ENCODE data around the gene MICAL2.

Gene MICAL2

DNA sequence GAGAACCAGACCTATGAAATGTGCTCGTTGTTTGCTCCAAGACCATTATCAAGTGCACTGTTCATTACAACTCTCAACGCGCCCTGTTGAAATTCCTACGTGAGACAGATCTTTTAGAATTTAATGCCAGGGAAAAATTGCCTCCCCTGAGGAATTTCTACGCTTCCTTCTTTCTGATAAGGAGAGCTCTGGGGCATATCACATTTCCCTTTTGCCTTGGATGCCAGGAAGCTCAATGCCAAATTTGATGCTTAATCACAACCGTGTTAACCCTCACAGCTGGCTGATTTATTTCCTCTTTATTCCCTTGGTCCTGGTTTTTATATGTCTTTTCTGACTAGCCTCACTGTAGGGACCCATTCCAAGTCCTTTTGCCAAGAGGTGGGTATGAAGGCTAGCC, 109.4 kb downstream of the MICAL2 start:
- ATAC-seq: no peak; the same call in 2 of the 3 replicates

DNA sequence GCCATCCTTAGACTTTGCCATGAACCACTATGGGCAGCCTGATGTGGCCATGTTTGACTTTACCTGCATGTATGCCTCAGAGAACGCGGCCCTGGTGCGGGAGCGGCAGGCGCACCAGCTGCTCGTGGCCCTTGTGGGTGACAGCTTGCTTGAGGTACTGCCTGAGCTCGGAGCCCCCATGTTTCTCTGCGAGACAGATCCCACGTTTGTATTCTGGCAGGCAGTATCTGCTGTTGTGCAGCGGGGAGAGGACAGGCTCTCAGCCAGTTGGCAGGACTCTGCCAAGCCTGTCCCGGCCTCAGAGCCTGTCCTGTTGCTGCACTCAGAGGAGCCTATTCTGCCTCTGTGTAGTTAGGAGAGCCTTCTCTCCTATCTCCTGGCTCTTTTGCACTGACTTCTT, 109.9 kb downstream of the MICAL2 start:
- ATAC-seq: no peak

More for the DNA sequence above, 109.4 kb downstream of the MICAL2 start:
- TF ChIP-seq, protein P1, sequence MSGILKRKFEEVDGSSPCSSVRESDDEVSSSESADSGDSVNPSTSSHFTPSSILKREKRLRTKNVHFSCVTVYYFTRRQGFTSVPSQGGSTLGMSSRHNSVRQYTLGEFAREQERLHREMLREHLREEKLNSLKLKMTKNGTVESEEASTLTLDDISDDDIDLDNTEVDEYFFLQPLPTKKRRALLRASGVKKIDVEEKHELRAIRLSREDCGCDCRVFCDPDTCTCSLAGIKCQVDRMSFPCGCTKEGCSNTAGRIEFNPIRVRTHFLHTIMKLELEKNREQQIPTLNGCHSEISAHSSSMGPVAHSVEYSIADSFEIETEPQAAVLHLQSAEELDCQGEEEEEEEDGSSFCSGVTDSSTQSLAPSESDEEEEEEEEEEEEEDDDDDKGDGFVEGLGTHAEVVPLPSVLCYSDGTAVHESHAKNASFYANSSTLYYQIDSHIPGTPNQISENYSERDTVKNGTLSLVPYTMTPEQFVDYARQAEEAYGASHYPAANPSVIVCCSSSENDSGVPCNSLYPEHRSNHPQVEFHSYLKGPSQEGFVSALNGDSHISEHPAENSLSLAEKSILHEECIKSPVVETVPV (CRISPR knock-in tag; IDR thresholded peaks at IDR 0.05): peak; percentile 21; the same call in 1 of the 2 replicates
- TF ChIP-seq ZFP3 (CRISPR knock-in tag; IDR thresholded peaks at IDR 0.05) (peak; percentile 32; the same call in 1 of the 2 replicates), ESRRG (CRISPR knock-in tag; IDR thresholded peaks at IDR 0.05) (0 out of 2 replicates have a peak, but pooled peaks have one; percentile 53), ISL1 (CRISPR knock-in tag; IDR thresholded peaks at IDR 0.05) (peak; percentile 93), TCF4 (CRISPR knock-in tag; IDR thresholded peaks at IDR 0.05; ENCODE audit: borderline replicate concordance) (peak; percentile 11; the same call in 1 of the 2 replicates), ZC3H10 (CRISPR knock-in tag; IDR thresholded peaks at IDR 0.05) (no peak), GLIS3 (CRISPR knock-in tag; IDR thresholded peaks at IDR 0.05) (0 out of 2 replicates have a peak, but pooled peaks have one; percentile 63)
- TF ChIP-seq, protein P2, sequence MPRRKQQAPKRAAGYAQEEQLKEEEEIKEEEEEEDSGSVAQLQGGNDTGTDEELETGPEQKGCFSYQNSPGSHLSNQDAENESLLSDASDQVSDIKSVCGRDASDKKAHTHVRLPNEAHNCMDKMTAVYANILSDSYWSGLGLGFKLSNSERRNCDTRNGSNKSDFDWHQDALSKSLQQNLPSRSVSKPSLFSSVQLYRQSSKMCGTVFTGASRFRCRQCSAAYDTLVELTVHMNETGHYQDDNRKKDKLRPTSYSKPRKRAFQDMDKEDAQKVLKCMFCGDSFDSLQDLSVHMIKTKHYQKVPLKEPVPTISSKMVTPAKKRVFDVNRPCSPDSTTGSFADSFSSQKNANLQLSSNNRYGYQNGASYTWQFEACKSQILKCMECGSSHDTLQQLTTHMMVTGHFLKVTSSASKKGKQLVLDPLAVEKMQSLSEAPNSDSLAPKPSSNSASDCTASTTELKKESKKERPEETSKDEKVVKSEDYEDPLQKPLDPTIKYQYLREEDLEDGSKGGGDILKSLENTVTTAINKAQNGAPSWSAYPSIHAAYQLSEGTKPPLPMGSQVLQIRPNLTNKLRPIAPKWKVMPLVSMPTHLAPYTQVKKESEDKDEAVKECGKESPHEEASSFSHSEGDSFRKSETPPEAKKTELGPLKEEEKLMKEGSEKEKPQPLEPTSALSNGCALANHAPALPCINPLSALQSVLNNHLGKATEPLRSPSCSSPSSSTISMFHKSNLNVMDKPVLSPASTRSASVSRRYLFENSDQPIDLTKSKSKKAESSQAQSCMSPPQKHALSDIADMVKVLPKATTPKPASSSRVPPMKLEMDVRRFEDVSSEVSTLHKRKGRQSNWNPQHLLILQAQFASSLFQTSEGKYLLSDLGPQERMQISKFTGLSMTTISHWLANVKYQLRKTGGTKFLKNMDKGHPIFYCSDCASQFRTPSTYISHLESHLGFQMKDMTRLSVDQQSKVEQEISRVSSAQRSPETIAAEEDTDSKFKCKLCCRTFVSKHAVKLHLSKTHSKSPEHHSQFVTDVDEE (CRISPR knock-in tag; IDR thresholded peaks at IDR 0.05): no peak

DNA sequence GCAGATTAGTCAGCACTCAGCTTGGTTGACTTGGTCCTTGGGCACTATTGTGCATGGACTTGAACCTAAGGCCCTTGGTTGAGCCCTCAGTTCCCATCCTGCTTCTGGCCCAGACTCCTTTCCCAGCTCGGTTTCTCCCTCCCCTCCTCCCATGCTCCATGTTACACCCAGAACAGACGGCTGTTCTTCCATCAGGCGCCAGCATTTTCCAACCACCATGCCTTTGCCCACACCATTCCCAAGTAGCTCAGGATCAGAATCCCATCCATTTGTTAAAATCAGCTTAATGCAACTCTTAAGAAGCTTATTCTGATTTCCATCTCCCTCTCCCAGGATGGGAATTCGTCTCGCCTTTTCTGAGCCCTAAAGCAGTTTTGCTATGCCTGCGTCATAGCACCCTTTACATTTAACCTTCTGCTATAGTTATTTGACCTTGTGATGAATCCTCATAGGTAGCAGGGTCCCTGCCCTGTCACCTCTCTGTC, 110.7 kb downstream of the MICAL2 start:
- ATAC-seq: no peak
- TF ChIP-seq ZNF8 (CRISPR knock-in tag; IDR thresholded peaks at IDR 0.05): no peak
- TF ChIP-seq ZFP3 (CRISPR knock-in tag; IDR thresholded peaks at IDR 0.05): no peak
- TF ChIP-seq, protein P1 (CRISPR knock-in tag; IDR thresholded peaks at IDR 0.05): no peak
- TF ChIP-seq GLIS3 (CRISPR knock-in tag; IDR thresholded peaks at IDR 0.05): no peak
- TF ChIP-seq RARB (CRISPR knock-in tag; IDR thresholded peaks at IDR 0.05): no peak
- TF ChIP-seq ZC3H10 (CRISPR knock-in tag; IDR thresholded peaks at IDR 0.05): no peak
- TF ChIP-seq, protein P3, sequence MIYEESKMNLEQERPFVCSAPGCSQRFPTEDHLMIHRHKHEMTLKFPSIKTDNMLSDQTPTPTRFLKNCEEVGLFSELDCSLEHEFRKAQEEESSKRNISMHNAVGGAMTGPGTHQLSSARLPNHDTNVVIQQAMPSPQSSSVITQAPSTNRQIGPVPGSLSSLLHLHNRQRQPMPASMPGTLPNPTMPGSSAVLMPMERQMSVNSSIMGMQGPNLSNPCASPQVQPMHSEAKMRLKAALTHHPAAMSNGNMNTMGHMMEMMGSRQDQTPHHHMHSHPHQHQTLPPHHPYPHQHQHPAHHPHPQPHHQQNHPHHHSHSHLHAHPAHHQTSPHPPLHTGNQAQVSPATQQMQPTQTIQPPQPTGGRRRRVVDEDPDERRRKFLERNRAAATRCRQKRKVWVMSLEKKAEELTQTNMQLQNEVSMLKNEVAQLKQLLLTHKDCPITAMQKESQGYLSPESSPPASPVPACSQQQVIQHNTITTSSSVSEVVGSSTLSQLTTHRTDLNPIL (CRISPR knock-in tag; IDR thresholded peaks at IDR 0.05; ENCODE audit: low read depth): no peak
- no peak for TF ChIP-seq BACH2 (CRISPR knock-in tag; IDR thresholded peaks at IDR 0.05; ENCODE audit: borderline replicate concordance)
- no peak for TF ChIP-seq PPARA (CRISPR knock-in tag; IDR thresholded peaks at IDR 0.05; ENCODE audit: borderline replicate concordance)
- no peak for TF ChIP-seq ZFP30 (CRISPR knock-in tag; IDR thresholded peaks at IDR 0.05)
- no peak for TF ChIP-seq ARNTL (CRISPR knock-in tag; IDR thresholded peaks at IDR 0.05; ENCODE audit: borderline replicate concordance, low read depth)
- no peak for TF ChIP-seq TCF4 (CRISPR knock-in tag; IDR thresholded peaks at IDR 0.05; ENCODE audit: borderline replicate concordance)

More for the DNA sequence above, 109.9 kb downstream of the MICAL2 start:
- TF ChIP-seq ESRRG (CRISPR knock-in tag; IDR thresholded peaks at IDR 0.05) (no peak), ISL1 (CRISPR knock-in tag; IDR thresholded peaks at IDR 0.05) (no peak)

DNA sequence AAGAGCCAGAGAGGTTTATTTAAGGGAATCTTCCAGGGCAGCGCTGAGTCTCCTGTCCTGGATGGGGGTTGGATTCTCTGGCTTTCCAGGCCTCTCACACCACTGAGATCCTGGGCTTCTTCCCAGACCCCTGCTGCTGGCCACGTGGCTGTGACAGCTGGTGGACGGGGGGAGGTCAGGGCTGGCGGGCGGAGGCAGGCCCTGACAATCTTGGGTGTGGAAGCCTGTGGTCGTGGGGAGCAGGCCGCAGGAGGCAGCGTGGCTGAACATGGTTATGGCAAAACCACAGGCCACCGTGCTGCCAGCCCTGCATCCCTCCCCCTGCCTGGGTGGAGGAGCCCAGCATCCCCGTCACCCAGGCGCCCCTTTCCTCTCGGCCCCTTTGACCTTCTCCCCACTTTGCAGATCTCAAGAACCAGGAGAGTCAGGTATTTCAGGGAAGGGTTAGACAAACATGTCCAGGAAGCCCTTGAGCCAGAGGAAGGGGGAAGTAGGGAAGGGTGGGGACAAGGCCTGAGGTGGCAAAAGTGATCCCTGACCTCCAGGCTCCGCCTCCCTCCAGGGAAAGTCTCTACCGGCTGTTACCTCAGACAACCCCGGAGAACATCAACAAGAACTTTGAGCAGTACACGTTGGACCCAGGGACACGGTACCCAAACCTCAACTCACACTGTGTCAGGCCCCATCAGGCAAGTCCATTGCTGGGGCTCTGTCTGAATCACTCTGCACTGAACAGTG, 111.8 kb downstream of the MICAL2 start:
- ATAC-seq: no peak
- TF ChIP-seq ZC3H10 (CRISPR knock-in tag; IDR thresholded peaks at IDR 0.05) (no peak), ZNF8 (CRISPR knock-in tag; IDR thresholded peaks at IDR 0.05) (no peak), ZFP3 (CRISPR knock-in tag; IDR thresholded peaks at IDR 0.05) (no peak), ARNTL (CRISPR knock-in tag; IDR thresholded peaks at IDR 0.05; ENCODE audit: borderline replicate concordance, low read depth) (no peak), ISL1 (CRISPR knock-in tag; IDR thresholded peaks at IDR 0.05) (no peak), CSDC2 (CRISPR knock-in tag; IDR thresholded peaks at IDR 0.05) (no peak), ESRRG (CRISPR knock-in tag; IDR thresholded peaks at IDR 0.05) (no peak), PPARA (CRISPR knock-in tag; IDR thresholded peaks at IDR 0.05; ENCODE audit: borderline replicate concordance) (no peak)
- TF ChIP-seq, protein P4, sequence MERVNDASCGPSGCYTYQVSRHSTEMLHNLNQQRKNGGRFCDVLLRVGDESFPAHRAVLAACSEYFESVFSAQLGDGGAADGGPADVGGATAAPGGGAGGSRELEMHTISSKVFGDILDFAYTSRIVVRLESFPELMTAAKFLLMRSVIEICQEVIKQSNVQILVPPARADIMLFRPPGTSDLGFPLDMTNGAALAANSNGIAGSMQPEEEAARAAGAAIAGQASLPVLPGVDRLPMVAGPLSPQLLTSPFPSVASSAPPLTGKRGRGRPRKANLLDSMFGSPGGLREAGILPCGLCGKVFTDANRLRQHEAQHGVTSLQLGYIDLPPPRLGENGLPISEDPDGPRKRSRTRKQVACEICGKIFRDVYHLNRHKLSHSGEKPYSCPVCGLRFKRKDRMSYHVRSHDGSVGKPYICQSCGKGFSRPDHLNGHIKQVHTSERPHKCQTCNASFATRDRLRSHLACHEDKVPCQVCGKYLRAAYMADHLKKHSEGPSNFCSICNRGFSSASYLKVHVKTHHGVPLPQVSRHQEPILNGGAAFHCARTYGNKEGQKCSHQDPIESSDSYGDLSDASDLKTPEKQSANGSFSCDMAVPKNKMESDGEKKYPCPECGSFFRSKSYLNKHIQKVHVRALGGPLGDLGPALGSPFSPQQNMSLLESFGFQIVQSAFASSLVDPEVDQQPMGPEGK (CRISPR knock-in tag; IDR thresholded peaks at IDR 0.05; ENCODE audit: borderline replicate concordance): no peak
- TF ChIP-seq, protein P3 (CRISPR knock-in tag; IDR thresholded peaks at IDR 0.05; ENCODE audit: low read depth): no peak
- TF ChIP-seq, protein P1 (CRISPR knock-in tag; IDR thresholded peaks at IDR 0.05): no peak
